ENCODE data around the gene ASTN2. TPM values are rescaled to one million over a fixed set of nuclear protein-coding genes. Genes with fewer than 3 reads are reported as not detected.

Gene ASTN2
- total RNA-seq, 4 donors from 2014 or later: 3.2 to 7.0 (median 5.4) TPM

GRCh38 chr9:117050007-117050406, 364.9 kb downstream of the ASTN2 start:
- no peak for TF ChIP-seq CTCF (IDR thresholded peaks at IDR 0.05; ENCODE audit: low read depth)

GRCh38 chr9:117046666-117047327, 368.1 kb downstream of the ASTN2 start:
- TF ChIP-seq CTCF (IDR thresholded peaks at IDR 0.05; ENCODE audit: low read depth): no peak

- no peak for TF ChIP-seq CTCF (IDR thresholded peaks at IDR 0.05; ENCODE audit: low read depth)
These were observed 370.6 kb downstream of the ASTN2 start for GRCh38 chr9:117044241-117044640.

- no peak for TF ChIP-seq CTCF (IDR thresholded peaks at IDR 0.05; ENCODE audit: low read depth)
These were observed 371.7 kb downstream of the ASTN2 start for GRCh38 chr9:117043159-117043558.

GRCh38 chr9:117035546-117035945, 379.3 kb downstream of the ASTN2 start:
- no peak for TF ChIP-seq CTCF (IDR thresholded peaks at IDR 0.05; ENCODE audit: low read depth)

GRCh38 chr9:117034866-117035265, 380.0 kb downstream of the ASTN2 start:
- TF ChIP-seq CTCF (IDR thresholded peaks at IDR 0.05; ENCODE audit: low read depth): no peak

GRCh38 chr9:117030254-117030768, 384.5 kb downstream of the ASTN2 start:
- no peak for TF ChIP-seq CTCF (IDR thresholded peaks at IDR 0.05; ENCODE audit: low read depth)
